Stimulated activated naive CD8-positive, alpha-beta T cell treated with anti-CD3 and anti-CD28 coated beads, Interleukin-15, Interleukin-2, amounts not matched to agents 100 U/mL and 50 U/mL, for 24 hours (primary cell): ENCODE results near the gene CLEC1A.
"Not testable (repeated sequence)": the region's sequence is repeated elsewhere in the genome, so short reads cannot be mapped to it uniquely, and the experiment has no call there.

Source experiments
- ATAC-seq: fragments of 150-1000 bp; cut with Tn5 transposase; one replicate; pipeline ENCODE4 v1.10.0; 2021
- DNase-seq: peaks from one replicate; pipeline ENCODE4 v3.0.0; 2021

Gene CLEC1A

DNA sequence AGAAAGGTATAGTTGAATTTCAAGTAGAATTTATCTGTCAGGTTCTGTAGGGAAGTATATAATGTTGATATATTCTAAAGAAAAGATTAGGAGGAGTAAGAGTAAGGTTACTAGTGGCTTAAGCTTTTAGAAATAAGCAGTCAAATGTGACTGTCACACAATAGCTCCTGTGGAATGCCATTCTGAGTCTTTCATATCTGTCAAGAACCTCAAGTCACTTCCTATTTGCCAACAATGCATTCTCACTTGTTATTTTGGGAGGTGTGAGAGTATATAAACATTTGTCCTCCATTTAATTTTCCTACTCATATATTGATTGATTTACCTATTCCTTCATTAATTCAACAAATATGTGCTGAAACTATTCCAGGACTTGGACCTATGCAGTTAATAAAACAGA lies 56.6 kb downstream of the CLEC1A start:
- no peak for ATAC-seq
- no peak for DNase-seq

DNA sequence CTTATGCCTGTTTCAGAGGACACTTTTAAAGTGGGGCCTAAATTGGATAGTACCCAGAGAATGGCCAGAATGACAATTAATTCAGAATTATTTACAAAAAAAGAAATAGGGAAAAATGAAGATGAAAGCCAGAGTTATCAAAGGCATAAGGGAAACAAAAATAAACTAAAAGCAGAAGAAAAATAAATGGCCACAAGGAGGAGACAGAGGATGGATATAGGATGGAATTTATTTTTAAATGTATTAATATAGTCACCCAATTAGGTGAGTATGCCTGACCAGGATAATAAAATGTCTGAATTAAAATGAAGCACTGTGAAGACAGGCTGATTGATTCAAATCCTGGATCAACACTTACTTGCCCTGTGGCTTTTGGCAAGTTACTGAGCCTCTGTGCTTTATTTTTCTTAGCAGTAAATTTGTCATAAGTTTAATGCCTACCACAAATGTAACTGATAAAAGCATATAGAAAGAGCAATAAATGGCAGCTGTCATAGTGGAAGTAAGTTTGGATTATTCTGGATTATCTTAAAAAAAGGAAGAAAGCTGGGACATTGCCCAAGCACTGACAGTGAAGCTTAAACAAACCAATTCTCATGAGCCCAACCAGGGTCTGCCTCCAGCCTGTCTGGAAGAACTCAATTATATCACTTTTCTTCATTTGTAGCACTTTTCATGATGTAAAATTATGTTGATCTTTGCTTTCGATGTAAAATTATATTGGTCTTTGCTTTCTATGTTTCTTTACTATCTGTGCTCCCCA lies 64.8 kb downstream of the CLEC1A start:
- no peak for DNase-seq
- no peak for ATAC-seq

DNA sequence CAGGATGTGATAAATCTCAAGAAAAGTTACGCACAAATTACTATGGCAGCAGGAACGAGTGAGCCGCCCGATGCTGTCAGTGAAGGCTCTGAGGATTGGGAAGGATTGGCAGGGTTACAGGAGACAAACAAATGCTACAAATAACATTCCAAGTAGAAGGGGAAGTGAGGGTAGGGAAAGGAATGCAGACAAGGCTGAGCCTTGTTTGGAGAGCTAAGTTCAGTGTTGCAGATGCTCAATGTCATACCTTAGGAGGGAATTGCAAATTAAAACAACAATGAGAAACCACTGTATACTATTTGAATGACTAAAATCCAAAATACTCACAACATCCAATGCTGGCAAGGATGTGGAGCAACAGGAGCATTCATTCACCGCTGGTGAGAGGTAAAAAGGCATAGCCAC lies 67.0 kb downstream of the CLEC1A start:
- ATAC-seq = no peak
- no peak for DNase-seq

DNA sequence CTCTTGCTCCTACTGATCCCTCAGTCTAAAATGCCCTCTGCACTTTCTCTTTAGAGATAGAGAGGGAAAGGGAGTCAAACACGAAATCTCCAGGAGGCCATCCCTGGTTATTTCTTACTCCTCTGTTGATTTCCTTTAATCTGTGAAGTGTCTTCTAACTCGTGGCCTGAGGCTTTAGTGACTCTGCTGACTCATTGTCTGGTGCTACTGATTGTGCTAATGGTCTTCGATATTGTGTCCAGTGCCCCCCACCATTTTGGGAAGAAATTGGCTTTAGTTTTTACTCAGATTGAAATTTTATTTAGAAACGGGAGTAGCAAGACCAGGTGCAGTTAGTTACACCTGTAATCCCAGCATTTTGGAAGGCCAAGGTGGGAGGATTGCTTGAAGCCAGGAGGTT lies 67.5 kb downstream of the CLEC1A start:
- ATAC-seq (no peak), DNase-seq (no peak)

DNA sequence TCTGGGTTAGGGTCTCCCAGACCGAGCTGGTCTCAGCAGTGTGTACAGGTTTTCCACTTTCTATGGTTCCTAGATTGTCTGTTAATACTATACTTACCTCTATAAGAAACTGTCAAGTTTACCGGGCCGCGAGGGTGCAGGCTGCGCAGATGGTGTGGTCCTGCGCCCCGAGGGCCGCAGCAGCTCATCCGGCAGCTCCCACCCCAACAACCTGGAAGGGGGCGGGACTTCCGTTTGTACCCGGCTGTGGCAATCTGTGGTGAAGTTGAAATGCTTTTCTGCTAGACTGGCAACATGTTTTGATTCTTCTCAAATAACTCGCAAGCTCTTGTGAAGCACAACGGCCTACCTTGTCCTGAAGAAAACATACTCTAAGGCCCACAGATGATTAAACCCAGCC lies 68.3 kb downstream of the CLEC1A start, which contains the start of gene CLEC9A:
CLEC9A (plus strand) TSS at position 237 of the 400 bp plus-strand sequence. CDS start 22,006 bp downstream, outside the sequence.
- ATAC-seq = no peak

DNA sequence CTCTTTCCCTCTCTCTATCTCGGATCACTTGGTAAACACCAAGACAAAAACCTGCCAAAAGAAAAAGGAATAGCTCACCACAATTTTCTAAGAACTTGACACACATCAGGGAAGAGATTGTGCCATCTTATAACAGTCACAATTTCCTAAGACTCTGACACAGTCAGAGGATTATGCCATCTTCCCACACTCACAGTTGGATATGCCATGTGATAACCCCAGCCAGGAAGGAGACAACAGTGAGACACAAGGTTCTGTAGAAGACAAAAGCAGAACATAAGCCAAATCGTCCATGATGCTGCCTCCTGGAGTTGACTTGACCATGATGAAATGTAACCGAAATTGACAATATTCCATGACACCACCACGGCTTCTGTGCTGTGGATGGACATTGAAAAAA lies 71.1 kb downstream of the CLEC1A start:
- DNase-seq = no peak
- no peak for ATAC-seq

More for the DNA sequence above, 68.3 kb downstream of the CLEC1A start, which contains the start of gene CLEC9A:
- no peak for DNase-seq

DNA sequence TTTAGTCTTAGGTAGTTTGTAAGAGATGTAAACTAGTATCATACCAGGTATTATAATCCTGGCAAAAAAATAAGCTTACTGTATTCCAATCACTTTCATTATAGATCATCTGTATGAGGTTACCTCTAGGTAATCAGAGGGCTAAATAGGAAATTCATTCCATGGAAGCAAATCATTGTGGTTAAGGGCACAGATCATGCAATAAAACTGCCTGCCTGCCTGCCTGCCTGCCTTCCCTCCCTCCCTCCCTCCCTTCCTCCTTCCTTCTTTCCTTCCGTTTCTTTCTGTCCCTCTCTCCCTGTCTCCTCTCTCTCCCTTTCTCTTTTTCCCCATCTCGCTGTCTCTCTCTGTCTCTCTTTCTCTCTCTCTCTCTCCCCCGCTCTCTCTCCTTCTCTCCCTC lies 71.5 kb downstream of the CLEC1A start:
- no peak for ATAC-seq
- DNase-seq = no peak

DNA sequence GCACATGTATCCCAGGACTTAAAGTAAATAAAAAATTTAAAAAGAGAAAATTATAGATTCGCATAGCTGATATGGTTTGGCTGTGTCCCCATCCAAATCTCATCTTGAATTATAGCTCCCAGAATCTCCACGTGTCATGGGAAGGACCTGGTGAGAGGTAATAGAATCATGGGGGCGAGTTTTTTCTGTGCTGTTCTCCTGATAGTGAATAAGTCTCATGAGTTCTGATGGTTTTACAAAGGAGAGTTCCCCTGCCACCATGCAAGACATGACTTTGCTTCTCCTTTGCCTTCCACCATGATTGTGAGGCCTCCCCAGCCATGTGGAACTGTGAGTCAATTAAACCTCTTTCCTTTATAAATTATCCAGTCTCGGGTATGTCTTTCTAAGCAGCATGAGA lies 72.1 kb downstream of the CLEC1A start:
- DNase-seq, ATAC-seq: not testable (repeated sequence)

DNA sequence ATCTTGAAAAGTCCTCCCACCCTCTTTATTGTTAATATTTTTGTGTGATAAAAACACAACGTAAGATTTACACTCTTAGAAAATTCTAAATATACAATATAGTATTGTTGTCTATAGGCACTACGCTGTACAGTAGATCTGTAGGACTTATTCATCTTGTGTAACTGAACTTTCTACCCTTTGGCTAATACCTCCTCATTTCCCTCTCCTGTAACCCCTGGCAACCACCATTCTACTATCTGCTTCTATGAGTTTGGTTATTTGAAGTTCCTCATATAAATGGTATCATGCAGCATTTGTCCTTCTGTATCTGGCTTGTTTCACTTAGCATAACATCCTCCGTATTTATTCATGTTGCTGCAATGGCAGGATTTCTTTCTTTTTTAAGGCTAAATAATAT lies 73.5 kb downstream of the CLEC1A start:
- ATAC-seq (no peak), DNase-seq (no peak)

DNA sequence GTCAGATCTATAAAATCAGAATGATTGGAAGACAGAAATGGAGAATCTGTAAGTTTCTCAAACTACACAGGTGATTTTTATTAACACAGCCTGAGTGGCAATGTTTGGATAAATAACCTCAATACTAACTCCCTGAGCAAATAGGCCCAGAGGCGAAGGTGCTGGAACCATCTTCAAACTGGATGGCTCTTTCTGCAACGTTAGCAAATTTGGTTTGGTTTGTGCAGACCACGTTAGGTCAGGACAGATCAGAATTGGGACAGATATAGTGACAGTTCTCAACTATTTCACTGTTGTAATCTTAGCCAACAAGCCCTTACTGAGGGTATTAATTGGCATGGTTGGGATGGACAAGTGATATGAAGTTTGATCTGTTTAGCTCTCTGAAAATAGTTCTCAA lies 77.4 kb downstream of the CLEC1A start:
- DNase-seq (no peak), ATAC-seq (no peak)
